ENCODE results near the gene GPRIN2.

GRCh38 chr10:46550076-46550790 is 6.2 kb downstream of the GPRIN2 start:
- TF ChIP-seq CTCF (conservative IDR thresholded peaks at IDR 0.05) (no peak), ZFX (IDR thresholded peaks at IDR 0.05) (no peak)

All from C4-2B (cell line).